ENCODE data around the gene ZDHHC11. TPM values are rescaled to one million over a fixed set of nuclear protein-coding genes. Genes with fewer than 3 reads are reported as not detected.

ZDHHC11 gene
- total RNA-seq, 4 donors from 2014 or later: 3.4 to 23.5 (median 7.1) TPM

DNA sequence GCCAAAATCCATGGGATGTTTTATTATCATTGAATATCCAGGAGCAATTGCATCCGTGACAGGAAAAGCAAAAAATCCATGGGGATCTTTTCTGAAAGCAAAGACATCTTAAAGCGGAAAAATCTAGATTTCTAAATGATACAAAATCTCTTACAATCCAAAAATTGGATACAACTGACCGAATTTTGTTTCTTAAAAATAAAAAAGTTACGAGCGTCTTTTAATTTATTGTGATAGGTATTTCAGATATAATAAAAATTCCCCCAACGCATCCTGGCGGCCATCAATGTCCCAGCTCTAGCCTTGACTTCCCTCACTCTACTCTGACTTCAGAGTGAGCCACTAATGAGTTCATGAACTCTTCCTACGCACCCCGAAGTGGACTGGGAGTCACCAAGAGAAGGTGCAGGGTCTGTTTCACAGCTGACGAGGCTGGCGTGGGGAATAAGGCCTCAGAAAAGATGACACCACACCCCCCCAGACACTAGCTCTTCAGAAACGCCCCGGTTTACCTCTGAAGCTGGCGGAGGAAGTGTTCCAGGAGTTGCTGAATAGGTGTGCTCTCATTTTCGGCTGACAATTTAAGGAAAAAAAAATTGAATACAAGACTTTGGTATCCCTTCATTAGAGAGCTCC is 38.4 kb upstream of the ZDHHC11 start:
- intact Hi-C loops (cut with DNase I; ENCODE audit: low total_unique reads): no loop called here
- DNase-seq (ENCODE audit: low spot score in 2 of 2): no peak
- TF ChIP-seq CTCF (IDR thresholded peaks at IDR 0.05) (no peak), POLR2A (IDR thresholded peaks at IDR 0.05) (no peak)
- H3K4me3 ChIP-seq (ENCODE audit: low read depth, poor library complexity, severe bottlenecking): no peak overlapping the region
- WGBS, 2 donors: 93% methylated on average over 15 of the region's 15 CpGs

- no peak for TF ChIP-seq CTCF (IDR thresholded peaks at IDR 0.05)
- TF ChIP-seq POLR2A (IDR thresholded peaks at IDR 0.05): no peak
- WGBS, 2 donors: 93% methylated on average over 11 of the region's 11 CpGs
- no peak overlapping the region for H3K4me3 ChIP-seq (ENCODE audit: low read depth, poor library complexity, severe bottlenecking)
- DNase-seq (ENCODE audit: low spot score in 2 of 2): no peak
- intact Hi-C loops (cut with DNase I; ENCODE audit: low total_unique reads): no loop called here
These were observed 37.9 kb upstream of the ZDHHC11 start for GRCh38 chr5:888638-889035.

DNA sequence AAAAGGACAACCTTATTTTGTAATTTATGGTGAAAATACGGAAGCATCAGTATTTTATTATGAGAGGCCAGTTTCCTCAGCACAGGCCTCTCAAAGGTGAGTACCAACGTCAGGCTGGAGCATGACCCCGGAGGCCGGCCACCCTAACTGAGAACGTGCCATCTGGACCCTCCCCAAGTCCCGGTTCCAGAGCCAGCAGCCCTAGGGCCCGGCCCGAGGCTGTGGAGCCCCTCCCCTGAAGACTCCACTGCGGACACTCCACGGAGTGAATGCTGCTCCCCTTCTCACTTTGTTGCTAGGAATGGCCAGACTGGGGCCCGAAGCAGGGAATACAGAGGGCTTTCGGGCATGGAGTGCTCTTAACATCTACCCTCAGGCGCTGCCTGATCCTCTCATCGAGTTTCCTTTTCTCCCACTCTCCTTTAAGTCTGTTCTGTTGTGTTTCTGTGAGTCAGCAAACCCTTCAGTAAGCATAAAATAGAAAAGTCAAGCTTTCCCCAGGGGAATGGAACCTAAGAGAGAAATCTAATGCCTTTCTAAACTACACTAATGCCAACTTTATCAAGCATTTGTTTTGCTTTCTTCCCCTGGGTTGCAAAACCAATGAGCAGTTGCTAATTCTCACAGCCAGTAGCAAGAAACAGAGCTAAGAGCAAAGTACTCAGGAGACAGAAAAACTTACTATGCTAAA is 37.3 kb upstream of the ZDHHC11 start:
- intact Hi-C loops (cut with DNase I; ENCODE audit: low total_unique reads): no loop called here
- no peak for DNase-seq (ENCODE audit: low spot score in 2 of 2)
- TF ChIP-seq CTCF (IDR thresholded peaks at IDR 0.05): no peak
- no peak for TF ChIP-seq POLR2A (IDR thresholded peaks at IDR 0.05)

DNA sequence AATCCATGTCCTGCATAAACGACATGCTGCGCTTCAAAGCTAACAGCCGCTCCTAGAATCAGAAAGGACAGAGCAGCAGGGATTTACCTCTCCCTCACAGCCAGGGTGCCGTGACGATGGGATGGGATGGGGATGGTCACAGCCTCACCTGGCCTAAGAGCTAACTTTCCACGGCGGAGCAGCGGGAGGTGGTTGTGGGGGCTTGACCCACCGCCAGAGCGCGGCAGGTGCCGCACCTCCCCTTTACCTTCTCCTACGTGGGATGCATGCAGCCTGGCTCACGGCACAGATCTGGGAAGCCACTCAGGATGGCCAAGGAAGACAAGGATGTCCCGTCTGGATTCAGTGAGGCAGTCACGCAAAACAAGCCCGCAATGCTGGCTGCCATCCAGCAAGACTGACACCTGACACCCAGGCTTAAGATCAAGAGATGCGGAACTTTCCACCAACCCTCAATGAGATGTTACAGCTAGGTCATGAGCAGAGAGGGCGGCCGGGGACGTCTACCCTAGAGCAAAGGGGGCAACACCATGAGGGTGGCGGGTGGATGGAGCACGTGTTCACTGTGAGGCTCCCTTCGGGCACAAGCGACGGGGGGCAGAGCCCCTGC is 36.0 kb upstream of the ZDHHC11 start:
- 89 to 93% methylated on average over 26 of the region's 26 CpGs for WGBS, 2 donors
- no peak for DNase-seq (ENCODE audit: low spot score in 2 of 2)
- intact Hi-C loops (cut with DNase I; ENCODE audit: low total_unique reads): no loop called here
- H3K4me3 ChIP-seq (ENCODE audit: low read depth, poor library complexity, severe bottlenecking): no peak overlapping the region
- no peak for TF ChIP-seq CTCF (IDR thresholded peaks at IDR 0.05)
- no peak for TF ChIP-seq POLR2A (IDR thresholded peaks at IDR 0.05)

More for the DNA sequence above, 37.3 kb upstream of the ZDHHC11 start:
- H3K4me3 ChIP-seq (ENCODE audit: low read depth, poor library complexity, severe bottlenecking): no peak overlapping the region
- 87 to 90% methylated on average over 14 of the region's 14 CpGs for WGBS, 2 donors

GRCh38 chr5:886036-886435 is 35.2 kb upstream of the ZDHHC11 start:
- no peak for DNase-seq (ENCODE audit: low spot score in 2 of 2)
- H3K4me3 ChIP-seq (ENCODE audit: low read depth, poor library complexity, severe bottlenecking): no peak overlapping the region
- 92 to 97% methylated on average over 13 of the region's 13 CpGs for WGBS, 2 donors
- intact Hi-C loops (cut with DNase I; ENCODE audit: low total_unique reads): no loop called here
- TF ChIP-seq POLR2A (IDR thresholded peaks at IDR 0.05) (no peak), CTCF (IDR thresholded peaks at IDR 0.05) (no peak)
